OCI-LY7 (cell line): ENCODE data around the gene FUCA2. TPM values are rescaled to one million over a fixed set of nuclear protein-coding genes. Genes with fewer than 3 reads are reported as not detected.

ENCODE experiments used
- BruUV-seq: library from RNA; stranded (reverse); fragments of 400-500 nt; replicated peaks from 2 replicates; lab custom pipeline; 2021; lab: Mats Ljungman, UMichigan
- CTCF ChIA-PET: fragments of 300-600 bp; sonication (Branson Sonifier 250); formaldehyde crosslinking; loops from one replicate; lab custom pipeline; 2022; ENCODE audit warnings: antibody characterized with exemption; ENCODE audit not compliant: unreplicated experiment; lab: Charles Lee
- POLR2A ChIA-PET: fragments of 300-600 bp; sonication (Branson Sonifier 250); formaldehyde crosslinking; loops from one replicate; lab custom pipeline; 2022; ENCODE audit warnings: antibody characterized with exemption; lab: Charles Lee
- DNase-seq: peaks from one replicate; pipeline ENCODE4 v3.0.0-alpha.2; 2015; ENCODE audit warnings: low spot score
- H2AFZ ChIP-seq: fragments of 200-600 bp; sonication (generic), shearing (Covaris generic); 2 replicates; pipeline ENCODE4 v1.6.1; 2014; ENCODE audit warnings: mild to moderate bottlenecking, antibody characterized with exemption, low read length, moderate library complexity
- H3K27ac ChIP-seq: fragments of 200-600 bp; sonication (generic); 2 replicates; pipeline ENCODE4 v1.5.1; 2014; ENCODE audit warnings: mixed run types, low read depth, mild to moderate bottlenecking, moderate library complexity, low read length, inconsistent platforms; ENCODE audit not compliant: poor library complexity, severe bottlenecking
- H3K36me3 ChIP-seq: fragments of 200-600 bp; sonication (generic); 2 replicates; pipeline ENCODE4 v1.6.1; 2014; ENCODE audit warnings: mild to moderate bottlenecking, antibody characterized with exemption, low read length, moderate library complexity, mixed read lengths; ENCODE audit not compliant: insufficient read depth
- H3K4me1 ChIP-seq: fragments of 200-600 bp; sonication (generic); 2 replicates; pipeline ENCODE4 v1.5.1; 2014; ENCODE audit warnings: mild to moderate bottlenecking, low read length; ENCODE audit not compliant: insufficient read depth, poor library complexity, severe bottlenecking
- H3K4me2 ChIP-seq: fragments of 200-600 bp; sonication (generic); 2 replicates; pipeline ENCODE4 v1.6.1; 2014; ENCODE audit warnings: mild to moderate bottlenecking, low read length
- H3K4me3 ChIP-seq: fragments of 200-600 bp; sonication (generic); 2 replicates; pipeline ENCODE4 v1.5.1; 2014; ENCODE audit warnings: mild to moderate bottlenecking, low read depth, low read length; ENCODE audit not compliant: poor library complexity, severe bottlenecking
- H3K79me2 ChIP-seq: fragments of 200-600 bp; sonication (generic); 2 replicates; pipeline ENCODE4 v1.6.1; 2016; ENCODE audit warnings: low read depth, mild to moderate bottlenecking, low read length, moderate library complexity, mixed read lengths; ENCODE audit not compliant: insufficient read depth
- H3K9me2 ChIP-seq: fragments of 200-600 bp; sonication (generic); 2 replicates; pipeline ENCODE4 v1.6.1; 2016; ENCODE audit warnings: mild to moderate bottlenecking, low read length, mixed read lengths; ENCODE audit not compliant: insufficient read depth
- H3K9me3 ChIP-seq: fragments of 200-600 bp; sonication (generic); 2 replicates; pipeline ENCODE4 v1.6.1; 2014; ENCODE audit warnings: mild to moderate bottlenecking, mixed run types, low read length, mixed read lengths
- H4K20me1 ChIP-seq: fragments of 200-600 bp; sonication (generic); 2 replicates; pipeline ENCODE4 v1.6.1; 2014; ENCODE audit warnings: mild to moderate bottlenecking, antibody characterized with exemption, low read length, moderate library complexity, mixed read lengths; ENCODE audit not compliant: insufficient read depth
- CTCF ChIP-seq: fragments of 200-600 bp; sonication (generic); conservative IDR thresholded peaks from 2 replicates; pipeline ENCODE4 v1.5.1; 2014; ENCODE audit warnings: mild to moderate bottlenecking, antibody characterized with exemption, low read length, moderate library complexity, mixed read lengths
- EZH2phosphoT487 ChIP-seq: fragments of 200-600 bp; sonication (generic); IDR thresholded peaks from 2 replicates; pipeline ENCODE4 v1.6.1; 2018; ENCODE audit warnings: low read depth, borderline replicate concordance, mild to moderate bottlenecking, mixed run types, antibody characterized with exemption, low read length, moderate library complexity, mixed read lengths
- intact Hi-C: fragments of 100-400 bp; cut with micrococcal nuclease; formaldehyde crosslinking; loops from one replicate; pipeline ENCODE4 v1.10.0; 2022; ENCODE audit not compliant: unreplicated experiment
- total RNA-seq, 2 experiments: library from RNA; depleted of rRNA in 1 of 2; stranded (reverse); fragments of >200 nt in 1 of 2; shearing (Covaris generic) in 1 of 2; gene quantifications; 2 replicates each; pipeline ENCODE4 v1.2.3, GENCODE V29; 2014 to 2022

Gene FUCA2
- total RNA-seq, 2 experiments from 2014 or later = not detected

GRCh38 chr6:143468026-143468425 is 43.5 kb downstream of the FUCA2 start:
- H3K4me2 ChIP-seq = no peak overlapping the region
- POLR2A ChIA-PET = interaction anchor here (0.8 kb wide), 1 partner anchor 919 kb away, joined by 4 read pairs; no protein-coding TSS in a partner anchor

GRCh38 chr6:143465546-143465945 is 46.0 kb downstream of the FUCA2 start:
- Histone ChIP-seq H4K20me1 (no peaks in the 10 kb centered on the region), H3K4me1 (no peaks in the 10 kb centered on the region), H3K27ac (no peak overlapping the region), H3K9me2 (no peaks in the 10 kb centered on the region), H3K4me2 (no peak overlapping the region), H3K4me3 (no peak overlapping the region), H3K36me3 (peaks cover 48% of the 10 kb centered on the region), H3K79me2 (no peaks in the 10 kb centered on the region), H3K9me3 (no peaks in the 10 kb centered on the region), H2AFZ (no peak overlapping the region)
- ChIA-PET CTCF (no interaction called here), POLR2A (no interaction called here)
- TF ChIP-seq EZH2phosphoT487 = no peak
- no peak for TF ChIP-seq CTCF
- intact Hi-C loops = no loop called here
- DNase-seq = no peak
- no TSS peak for BruUV-seq

More at GRCh38 chr6:143468026-143468425, 43.5 kb downstream of the FUCA2 start:
- intact Hi-C loops = no loop called here
- CTCF ChIA-PET = no interaction called here
- no peak for DNase-seq
- Histone ChIP-seq H3K9me3 (no peaks in the 10 kb centered on the region), H3K36me3 (peaks cover 44% of the 10 kb centered on the region), H3K4me3 (no peak overlapping the region), H3K9me2 (no peaks in the 10 kb centered on the region), H3K27ac (no peak overlapping the region), H3K4me1 (no peaks in the 10 kb centered on the region), H3K79me2 (no peaks in the 10 kb centered on the region), H4K20me1 (no peaks in the 10 kb centered on the region), H2AFZ (no peak overlapping the region)
- BruUV-seq = no TSS peak
- TF ChIP-seq CTCF = no peak
- no peak for TF ChIP-seq EZH2phosphoT487

GRCh38 chr6:143457563-143458359 is 53.8 kb downstream of the FUCA2 start:
- intact Hi-C loops = loop anchor here (10.0 kb wide), 3 partner anchors 607 to 1313 kb away; partner anchors contain the start of genes NMBR and VTA1
- Histone ChIP-seq H3K9me3 (no peaks in the 10 kb centered on the region), H3K9me2 (no peaks in the 10 kb centered on the region), H3K79me2 (peaks cover 16% of the 10 kb centered on the region; the same call in 1 of the 2 replicates), H3K36me3 (peaks cover 41% of the 10 kb centered on the region), H3K4me2 (no peak overlapping the region), H3K4me1 (peaks cover 9% of the 10 kb centered on the region), H3K27ac (no peak overlapping the region), H3K4me3 (no peak overlapping the region), H4K20me1 (no peaks in the 10 kb centered on the region), H2AFZ (no peak overlapping the region)
- ChIA-PET CTCF (no interaction called here), POLR2A (interaction anchor here (0.6 to 1.3 kb wide), 2 partner anchors 24 to 405 kb away, joined by 3 read pairs; no protein-coding TSS in a partner anchor)
- no peak for DNase-seq
- BruUV-seq = no TSS peak
- TF ChIP-seq CTCF (no peak), EZH2phosphoT487 (no peak)
